22Rv1 (cell line): ENCODE measurements around the gene PDZD7.

ENCODE experiments used
- CTCF ChIP-seq: fragments of 450-650 bp; IDR thresholded peaks from 2 replicates; pipeline ENCODE4 v1.5.1; 2017; ENCODE audit warnings: mild to moderate bottlenecking
- ZFX ChIP-seq: fragments of 450-650 bp; IDR thresholded peaks from 2 replicates; pipeline ENCODE4 v1.6.1; 2017; ENCODE audit warnings: antibody characterized with exemption, borderline replicate concordance

GRCh38 chr10:101065481-101066145 lies 34.7 kb upstream of the PDZD7 start:
- no peak for TF ChIP-seq CTCF
- no peak for TF ChIP-seq ZFX
